Measurements from ENCODE around the gene ABCA6.
"Not testable (repeated sequence)": the region's sequence is repeated elsewhere in the genome, so short reads cannot be mapped to it uniquely, and the experiment has no call there.

Gene ABCA6

GRCh38 chr17:69141431-69142174 is at the start of gene ABCA6:
Gene ABCA6 (minus strand): TSS chr17:69141895. CDS start chr17:69140703, 1,192 bp downstream.
- no peak for DNase-seq (ENCODE audit: extremely low read depth in 1 of 2, low read depth in 1 of 2)

GRCh38 chr17:69188796-69189195 is 47.1 kb upstream of the ABCA6 start:
- DNase-seq (ENCODE audit: extremely low read depth in 1 of 2, low read depth in 1 of 2): no peak

GRCh38 chr17:69188064-69188463 is 46.4 kb upstream of the ABCA6 start:
- no peak for DNase-seq (ENCODE audit: extremely low read depth in 1 of 2, low read depth in 1 of 2)

GRCh38 chr17:69187294-69187693 is 45.6 kb upstream of the ABCA6 start:
- no peak for DNase-seq (ENCODE audit: extremely low read depth in 1 of 2, low read depth in 1 of 2)

GRCh38 chr17:69179227-69179952 is 37.7 kb upstream of the ABCA6 start:
- DNase-seq (ENCODE audit: extremely low read depth in 1 of 2, low read depth in 1 of 2): no peak

- DNase-seq (ENCODE audit: extremely low read depth in 1 of 2, low read depth in 1 of 2): no peak
These were observed 34.7 kb upstream of the ABCA6 start for GRCh38 chr17:69176457-69176795.

GRCh38 chr17:69175625-69176456 is 34.1 kb upstream of the ABCA6 start:
- no peak for DNase-seq (ENCODE audit: extremely low read depth in 1 of 2, low read depth in 1 of 2)

GRCh38 chr17:69175262-69175624 is 33.5 kb upstream of the ABCA6 start:
- no peak for DNase-seq (ENCODE audit: extremely low read depth in 1 of 2, low read depth in 1 of 2)

- no peak for DNase-seq (ENCODE audit: extremely low read depth in 1 of 2, low read depth in 1 of 2)
These were observed 31.4 kb upstream of the ABCA6 start for GRCh38 chr17:69173118-69173517.

- no peak for DNase-seq (ENCODE audit: extremely low read depth in 1 of 2, low read depth in 1 of 2)
These were observed 28.7 kb upstream of the ABCA6 start for GRCh38 chr17:69170377-69170776.

GRCh38 chr17:69168642-69169041 is 26.9 kb upstream of the ABCA6 start:
- DNase-seq (ENCODE audit: extremely low read depth in 1 of 2, low read depth in 1 of 2): not testable (repeated sequence)

- DNase-seq (ENCODE audit: extremely low read depth in 1 of 2, low read depth in 1 of 2): no peak
These were observed 25.3 kb upstream of the ABCA6 start for GRCh38 chr17:69166957-69167356.

- DNase-seq (ENCODE audit: extremely low read depth in 1 of 2, low read depth in 1 of 2): no peak
These were observed 22.5 kb upstream of the ABCA6 start for GRCh38 chr17:69164206-69164605.

GRCh38 chr17:69159418-69159817 is 17.7 kb upstream of the ABCA6 start:
- DNase-seq (ENCODE audit: extremely low read depth in 1 of 2, low read depth in 1 of 2): no peak

GRCh38 chr17:69154267-69154666 is 12.6 kb upstream of the ABCA6 start:
- no peak for DNase-seq (ENCODE audit: extremely low read depth in 1 of 2, low read depth in 1 of 2)

- DNase-seq (ENCODE audit: extremely low read depth in 1 of 2, low read depth in 1 of 2): no peak
These were observed 8.6 kb upstream of the ABCA6 start for GRCh38 chr17:69150333-69150732.

GRCh38 chr17:69147460-69147859 is 5.8 kb upstream of the ABCA6 start:
- DNase-seq (ENCODE audit: extremely low read depth in 1 of 2, low read depth in 1 of 2): no peak

GRCh38 chr17:69144331-69145255 is 2.9 kb upstream of the ABCA6 start:
- DNase-seq (ENCODE audit: extremely low read depth in 1 of 2, low read depth in 1 of 2): no peak

GRCh38 chr17:69143683-69144231 is 2.1 kb upstream of the ABCA6 start:
- no peak for DNase-seq (ENCODE audit: extremely low read depth in 1 of 2, low read depth in 1 of 2)

GRCh38 chr17:69143151-69143550 is 1.5 kb upstream of the ABCA6 start:
- DNase-seq (ENCODE audit: extremely low read depth in 1 of 2, low read depth in 1 of 2): no peak
